HepG2 (cell line): ENCODE data around the gene SYAP1. TPM values are rescaled to one million over a fixed set of nuclear protein-coding genes. Genes with fewer than 3 reads are reported as not detected.

Source experiments
- CAMTA2 ChIP-seq: sonication (generic); formaldehyde crosslinking; IDR thresholded peaks from 2 replicates; pipeline ENCODE4 v1.4.0; 2020; ENCODE audit warnings: mild to moderate bottlenecking, missing genetic modification reagents, borderline replicate concordance
- EED ChIP-seq: sonication (generic); formaldehyde crosslinking; IDR thresholded peaks from 2 replicates; pipeline ENCODE4 v1.5.0; 2020; ENCODE audit warnings: mild to moderate bottlenecking, missing genetic modification reagents
- GABPA ChIP-seq, 2 experiments: IDR thresholded peaks; 2 replicates each; pipeline ENCODE4 v1.6.1; 2011 to 2016; ENCODE audit warnings: low read depth in 2 of 2, low read length in 1 of 2, missing biosample characterization in 1 of 2, missing genetic modification characterization in 1 of 2
- KLF16 ChIP-seq, 2 experiments: sonication (generic) in 1 of 2; formaldehyde crosslinking in 1 of 2; IDR thresholded peaks; 2 replicates each; pipeline versions ENCODE4 v1.6.1 to v1.8.0; 2016 to 2023; ENCODE audit warnings: missing genetic modification reagents in 2 of 2, missing compliant biosample characterization in 1 of 2
- NCOR1 ChIP-seq: fragments of 200-600 bp; sonication (generic); IDR thresholded peaks from 2 replicates; pipeline ENCODE4 v1.7.0; 2017; ENCODE audit warnings: antibody characterized with exemption, low read length, borderline replicate concordance
- POLR2AphosphoS2 ChIP-seq: IDR thresholded peaks from 2 replicates; pipeline ENCODE4 v1.6.1; 2011; ENCODE audit warnings: low read depth, low read length, improper control_type of control experiment
- RBFOX2 ChIP-seq: fragments of 200-400 bp; formaldehyde crosslinking; IDR thresholded peaks from 2 replicates; pipeline ENCODE4 v1.6.1; 2017; ENCODE audit warnings: low read depth, mild to moderate bottlenecking, low read length
- SIN3A ChIP-seq: IDR thresholded peaks from 2 replicates; pipeline ENCODE4 v1.6.1; 2011; ENCODE audit warnings: low read depth, mild to moderate bottlenecking, control low read depth, low read length, borderline replicate concordance
- SP1 ChIP-seq, 2 experiments: fragments of 450-650 bp in 1 of 2; sonication (generic) in 1 of 2; formaldehyde crosslinking in 1 of 2; IDR thresholded peaks; 2 replicates each; pipeline versions ENCODE4 v1.4.0 to v1.6.1; 2016 to 2020; ENCODE audit warnings: missing genetic modification reagents in 1 of 2
- ZNF547 ChIP-seq: sonication (generic); formaldehyde crosslinking; IDR thresholded peaks from 2 replicates; pipeline ENCODE4 v1.5.1; 2020; ENCODE audit warnings: mild to moderate bottlenecking, missing genetic modification reagents
- ZNF607 ChIP-seq: sonication (generic); formaldehyde crosslinking; IDR thresholded peaks from 2 replicates; pipeline ENCODE4 v1.5.1; 2020; ENCODE audit warnings: missing genetic modification reagents, mild to moderate bottlenecking, borderline replicate concordance
- ZNF768 ChIP-seq: sonication (generic); formaldehyde crosslinking; IDR thresholded peaks from 2 replicates; pipeline ENCODE4 v1.4.0; 2020; ENCODE audit warnings: missing genetic modification reagents
- ZSCAN21 ChIP-seq: sonication (generic); formaldehyde crosslinking; IDR thresholded peaks from 2 replicates; pipeline ENCODE4 v1.8.0; 2022; ENCODE audit warnings: mild to moderate bottlenecking, missing genetic modification reagents, moderate library complexity, borderline replicate concordance
- ZZZ3 ChIP-seq: sonication (generic); formaldehyde crosslinking; IDR thresholded peaks from 2 replicates; pipeline ENCODE4 v1.4.0; 2020; ENCODE audit warnings: missing genetic modification reagents, mild to moderate bottlenecking, borderline replicate concordance
- polyA plus RNA-seq, 8 experiments: library from polyadenylated mRNA; depleted of rRNA in 3 of 8; stranded (reverse) in 7 of 8; unstranded in 1 of 8; fragments of >200 nt; fragmentation: Illumina TruSeq in 4 of 8; extraction: Trizol in 4 of 8; gene quantifications; 2 replicates each; pipeline versions ENCODE4 v1.2.1 to v1.2.3, GENCODE V29; 2011 to 2016; ENCODE audit warnings: low read depth in 4 of 8, missing spikeins in 1 of 8, mixed read lengths in 1 of 8; ENCODE audit not compliant: insufficient read depth in 1 of 8
- total RNA-seq, 5 experiments: library from RNA; depleted of rRNA; stranded (reverse); fragments of >200 nt; fragmentation: Illumina TruSeq; extraction: Trizol; gene quantifications; 2 replicates each; pipeline ENCODE4 v1.2.3, GENCODE V29; 2016; ENCODE audit warnings: low read depth in 1 of 5
- TF ChIP-seq, protein P1 (sequence below), 2 experiments: sonication (generic) in 1 of 2; formaldehyde crosslinking in 1 of 2; IDR thresholded peaks; 2 replicates each; pipeline versions ENCODE4 v1.4.0 to v1.6.1; 2018 to 2020; ENCODE audit warnings: missing genetic modification reagents in 2 of 2, borderline replicate concordance in 1 of 2, low read depth in 1 of 2, mild to moderate bottlenecking in 1 of 2, missing biosample characterization in 1 of 2
- TF ChIP-seq, protein P2 (sequence below): sonication (generic); formaldehyde crosslinking; IDR thresholded peaks from 2 replicates; pipeline ENCODE4 v1.5.0; 2020; ENCODE audit warnings: mild to moderate bottlenecking, missing genetic modification reagents
- TF ChIP-seq, protein P3 (sequence below), 2 experiments: sonication (generic) in 1 of 2; formaldehyde crosslinking in 1 of 2; IDR thresholded peaks; 2 replicates each; pipeline versions ENCODE4 v1.6.1 to v1.9.0; 2014 to 2022; ENCODE audit warnings: antibody characterized with exemption in 1 of 2, borderline replicate concordance in 1 of 2, inconsistent platforms in 1 of 2, low read depth in 1 of 2, missing genetic modification reagents in 1 of 2

The SYAP1 gene
- total and polyA plus RNA-seq, 2 of the 13 experiments (the other 11 are each of a cell fraction or from before 2014, with no cell fraction given) = 4.9 to 18.5 TPM

- TF ChIP-seq, protein P1, sequence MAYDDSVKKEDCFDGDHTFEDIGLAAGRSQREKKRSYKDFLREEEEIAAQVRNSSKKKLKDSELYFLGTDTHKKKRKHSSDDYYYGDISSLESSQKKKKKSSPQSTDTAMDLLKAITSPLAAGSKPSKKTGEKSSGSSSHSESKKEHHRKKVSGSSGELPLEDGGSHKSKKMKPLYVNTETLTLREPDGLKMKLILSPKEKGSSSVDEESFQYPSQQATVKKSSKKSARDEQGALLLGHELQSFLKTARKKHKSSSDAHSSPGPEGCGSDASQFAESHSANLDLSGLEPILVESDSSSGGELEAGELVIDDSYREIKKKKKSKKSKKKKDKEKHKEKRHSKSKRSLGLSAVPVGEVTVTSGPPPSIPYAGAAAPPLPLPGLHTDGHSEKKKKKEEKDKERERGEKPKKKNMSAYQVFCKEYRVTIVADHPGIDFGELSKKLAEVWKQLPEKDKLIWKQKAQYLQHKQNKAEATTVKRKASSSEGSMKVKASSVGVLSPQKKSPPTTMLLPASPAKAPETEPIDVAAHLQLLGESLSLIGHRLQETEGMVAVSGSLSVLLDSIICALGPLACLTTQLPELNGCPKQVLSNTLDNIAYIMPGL (CRISPR knock-in tag; IDR thresholded peaks at IDR 0.05; ENCODE audit: borderline replicate concordance in 1 of 2, low read depth in 1 of 2) = 0 out of 4 replicates have a peak, but pooled peaks of 1 of the 2 experiments have one; percentile 24
- TF ChIP-seq, protein P2, sequence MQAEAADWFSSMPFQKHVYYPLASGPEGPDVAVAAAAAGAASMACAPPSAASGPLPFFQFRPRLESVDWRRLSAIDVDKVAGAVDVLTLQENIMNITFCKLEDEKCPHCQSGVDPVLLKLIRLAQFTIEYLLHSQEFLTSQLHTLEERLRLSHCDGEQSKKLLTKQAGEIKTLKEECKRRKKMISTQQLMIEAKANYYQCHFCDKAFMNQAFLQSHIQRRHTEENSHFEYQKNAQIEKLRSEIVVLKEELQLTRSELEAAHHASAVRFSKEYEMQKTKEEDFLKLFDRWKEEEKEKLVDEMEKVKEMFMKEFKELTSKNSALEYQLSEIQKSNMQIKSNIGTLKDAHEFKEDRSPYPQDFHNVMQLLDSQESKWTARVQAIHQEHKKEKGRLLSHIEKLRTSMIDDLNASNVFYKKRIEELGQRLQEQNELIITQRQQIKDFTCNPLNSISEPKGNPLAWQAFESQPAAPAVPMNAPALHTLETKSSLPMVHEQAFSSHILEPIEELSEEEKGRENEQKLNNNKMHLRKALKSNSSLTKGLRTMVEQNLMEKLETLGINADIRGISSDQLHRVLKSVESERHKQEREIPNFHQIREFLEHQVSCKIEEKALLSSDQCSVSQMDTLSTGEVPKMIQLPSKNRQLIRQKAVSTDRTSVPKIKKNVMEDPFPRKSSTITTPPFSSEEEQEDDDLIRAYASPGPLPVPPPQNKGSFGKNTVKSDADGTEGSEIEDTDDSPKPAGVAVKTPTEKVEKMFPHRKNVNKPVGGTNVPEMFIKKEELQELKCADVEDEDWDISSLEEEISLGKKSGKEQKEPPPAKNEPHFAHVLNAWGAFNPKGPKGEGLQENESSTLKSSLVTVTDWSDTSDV (CRISPR knock-in tag) = no peak
- TF ChIP-seq POLR2AphosphoS2 (no peak), NCOR1 (no peak), SIN3A (peak; percentile 57; the same call in 1 of the 2 replicates), RBFOX2 (peak; percentile 90), KLF16 (CRISPR knock-in tag; IDR thresholded peaks at IDR 0.05) (0 out of 4 replicates have a peak, but pooled peaks of 1 of the 2 experiments have one; percentile 19), ZNF607 (no peak), CAMTA2 (CRISPR knock-in tag) (no peak), ZNF768 (CRISPR knock-in tag) (0 out of 2 replicates have a peak, but pooled peaks have one; percentile 5), SP1 (IDR thresholded peaks at IDR 0.05) (no peak), SP1 (CRISPR knock-in tag; IDR thresholded peaks at IDR 0.05) (peak; percentile 47; the same call in 1 of the 2 replicates), ZNF547 (CRISPR knock-in tag) (no peak), ZZZ3 (CRISPR knock-in tag) (no peak), GABPA (IDR thresholded peaks at IDR 0.05; ENCODE audit: low read depth, low read length) (0 out of 2 replicates have a peak, but pooled peaks have one; percentile 7), GABPA (CRISPR knock-in tag; IDR thresholded peaks at IDR 0.05; ENCODE audit: low read depth) (peak; percentile 76), EED (CRISPR knock-in tag) (no peak), ZSCAN21 (CRISPR knock-in tag) (no peak)
- TF ChIP-seq, protein P3, sequence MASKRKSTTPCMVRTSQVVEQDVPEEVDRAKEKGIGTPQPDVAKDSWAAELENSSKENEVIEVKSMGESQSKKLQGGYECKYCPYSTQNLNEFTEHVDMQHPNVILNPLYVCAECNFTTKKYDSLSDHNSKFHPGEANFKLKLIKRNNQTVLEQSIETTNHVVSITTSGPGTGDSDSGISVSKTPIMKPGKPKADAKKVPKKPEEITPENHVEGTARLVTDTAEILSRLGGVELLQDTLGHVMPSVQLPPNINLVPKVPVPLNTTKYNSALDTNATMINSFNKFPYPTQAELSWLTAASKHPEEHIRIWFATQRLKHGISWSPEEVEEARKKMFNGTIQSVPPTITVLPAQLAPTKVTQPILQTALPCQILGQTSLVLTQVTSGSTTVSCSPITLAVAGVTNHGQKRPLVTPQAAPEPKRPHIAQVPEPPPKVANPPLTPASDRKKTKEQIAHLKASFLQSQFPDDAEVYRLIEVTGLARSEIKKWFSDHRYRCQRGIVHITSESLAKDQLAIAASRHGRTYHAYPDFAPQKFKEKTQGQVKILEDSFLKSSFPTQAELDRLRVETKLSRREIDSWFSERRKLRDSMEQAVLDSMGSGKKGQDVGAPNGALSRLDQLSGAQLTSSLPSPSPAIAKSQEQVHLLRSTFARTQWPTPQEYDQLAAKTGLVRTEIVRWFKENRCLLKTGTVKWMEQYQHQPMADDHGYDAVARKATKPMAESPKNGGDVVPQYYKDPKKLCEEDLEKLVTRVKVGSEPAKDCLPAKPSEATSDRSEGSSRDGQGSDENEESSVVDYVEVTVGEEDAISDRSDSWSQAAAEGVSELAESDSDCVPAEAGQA (IDR thresholded peaks at IDR 0.05; ENCODE audit: low read depth) = 0 out of 2 replicates have a peak, but pooled peaks have one; percentile 39
- TF ChIP-seq, protein P3 (CRISPR knock-in tag; IDR thresholded peaks at IDR 0.05; ENCODE audit: borderline replicate concordance) = no peak
These were observed 66.9 kb downstream of the SYAP1 start, which contains the start of gene TXLNG (continued) for GRCh38 chrX:16786139-16786790.
